WTC11 (cell line): ENCODE data around the gene KCNJ4.

ENCODE experiments used
- CBFB ChIP-seq: sonication (generic); formaldehyde crosslinking; IDR thresholded peaks from 2 replicates; pipeline ENCODE4 v1.8.1; 2022; ENCODE audit warnings: mild to moderate bottlenecking, low read depth, missing genetic modification reagents
- CTCF ChIP-seq: fragments of 200-600 bp; IDR thresholded peaks from 2 replicates; pipeline ENCODE4 v1.8.0; 2022; ENCODE audit warnings: antibody characterized with exemption
- FOXP1 ChIP-seq: sonication (generic); formaldehyde crosslinking; IDR thresholded peaks from 2 replicates; pipeline ENCODE4 v1.8.0; 2022; ENCODE audit warnings: missing genetic modification reagents, mild to moderate bottlenecking, moderate library complexity, borderline replicate concordance
- RELA ChIP-seq: sonication (generic); formaldehyde crosslinking; IDR thresholded peaks from 2 replicates; pipeline ENCODE4 v1.8.1; 2022; ENCODE audit warnings: missing genetic modification reagents, mild to moderate bottlenecking, borderline replicate concordance
- TEAD1 ChIP-seq: sonication (generic); formaldehyde crosslinking; IDR thresholded peaks from 2 replicates; pipeline ENCODE4 v1.8.0; 2022; ENCODE audit warnings: mild to moderate bottlenecking, missing genetic modification reagents
- TEAD4 ChIP-seq: sonication (generic); formaldehyde crosslinking; IDR thresholded peaks from 2 replicates; pipeline ENCODE4 v1.8.0; 2022; ENCODE audit warnings: mild to moderate bottlenecking, missing genetic modification reagents
- ZNF121 ChIP-seq: sonication (generic); formaldehyde crosslinking; IDR thresholded peaks from 2 replicates; pipeline ENCODE4 v1.8.0; 2023; ENCODE audit warnings: missing genetic modification reagents
- TF ChIP-seq, protein P1 (sequence below): sonication (generic); formaldehyde crosslinking; IDR thresholded peaks from 2 replicates; pipeline ENCODE4 v1.8.1; 2022; ENCODE audit warnings: mild to moderate bottlenecking, moderate library complexity, missing genetic modification reagents
- TF ChIP-seq, protein P2 (sequence below): sonication (generic); formaldehyde crosslinking; IDR thresholded peaks from 2 replicates; pipeline ENCODE4 v1.8.1; 2023; ENCODE audit warnings: mild to moderate bottlenecking, missing genetic modification reagents, moderate library complexity
- TF ChIP-seq, protein P3 (sequence below): sonication (generic); formaldehyde crosslinking; IDR thresholded peaks from 2 replicates; pipeline ENCODE4 v1.8.1; 2022; ENCODE audit warnings: mild to moderate bottlenecking, missing genetic modification reagents, moderate library complexity, borderline replicate concordance
- TF ChIP-seq, protein P4 (sequence below): sonication (generic); formaldehyde crosslinking; IDR thresholded peaks from 2 replicates; pipeline ENCODE4 v1.8.0; 2022; ENCODE audit warnings: mild to moderate bottlenecking, missing genetic modification reagents
- TF ChIP-seq, protein P5 (sequence below): sonication (generic); formaldehyde crosslinking; IDR thresholded peaks from 2 replicates; pipeline ENCODE4 v1.8.0; 2022; ENCODE audit warnings: mild to moderate bottlenecking, missing genetic modification reagents

DNA sequence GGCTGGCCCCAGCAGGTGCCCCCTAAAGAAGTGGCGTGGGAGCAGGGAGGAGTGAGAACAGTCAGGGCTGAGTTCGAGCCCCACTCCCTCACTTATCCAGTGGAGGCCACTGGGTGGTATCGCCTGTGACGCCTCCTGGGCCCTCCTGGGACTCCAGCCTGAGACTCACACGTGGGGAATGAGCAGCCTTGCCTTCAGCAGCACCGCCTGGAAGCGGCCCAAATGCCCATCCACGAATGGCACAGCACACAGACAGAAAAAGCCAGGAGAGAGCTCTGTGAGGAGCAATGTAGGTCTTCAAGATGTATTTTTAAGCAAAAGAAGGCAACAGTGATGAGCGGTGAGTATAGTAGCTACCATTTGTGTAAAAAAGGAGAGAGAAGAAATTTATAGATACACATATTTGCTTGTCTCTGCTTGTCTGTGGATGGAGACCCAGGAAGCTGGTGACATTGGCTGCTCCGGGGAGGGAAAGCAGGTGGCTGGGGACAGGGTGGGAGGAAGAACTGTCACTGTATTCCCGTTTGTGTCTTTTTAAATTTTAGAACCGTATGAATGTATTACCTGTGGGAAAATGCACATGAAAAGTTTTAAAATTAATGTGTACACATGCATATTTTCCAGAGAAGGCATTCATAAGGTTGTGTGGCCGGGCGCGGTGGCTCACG, 13.2 kb downstream of the KCNJ4 start:
- TF ChIP-seq CBFB, result no peak
- no peak for TF ChIP-seq CTCF
- TF ChIP-seq, protein P1, sequence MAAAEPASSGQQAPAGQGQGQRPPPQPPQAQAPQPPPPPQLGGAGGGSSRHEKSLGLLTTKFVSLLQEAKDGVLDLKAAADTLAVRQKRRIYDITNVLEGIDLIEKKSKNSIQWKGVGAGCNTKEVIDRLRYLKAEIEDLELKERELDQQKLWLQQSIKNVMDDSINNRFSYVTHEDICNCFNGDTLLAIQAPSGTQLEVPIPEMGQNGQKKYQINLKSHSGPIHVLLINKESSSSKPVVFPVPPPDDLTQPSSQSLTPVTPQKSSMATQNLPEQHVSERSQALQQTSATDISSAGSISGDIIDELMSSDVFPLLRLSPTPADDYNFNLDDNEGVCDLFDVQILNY (CRISPR knock-in tag), result no peak
- TF ChIP-seq, protein P2, sequence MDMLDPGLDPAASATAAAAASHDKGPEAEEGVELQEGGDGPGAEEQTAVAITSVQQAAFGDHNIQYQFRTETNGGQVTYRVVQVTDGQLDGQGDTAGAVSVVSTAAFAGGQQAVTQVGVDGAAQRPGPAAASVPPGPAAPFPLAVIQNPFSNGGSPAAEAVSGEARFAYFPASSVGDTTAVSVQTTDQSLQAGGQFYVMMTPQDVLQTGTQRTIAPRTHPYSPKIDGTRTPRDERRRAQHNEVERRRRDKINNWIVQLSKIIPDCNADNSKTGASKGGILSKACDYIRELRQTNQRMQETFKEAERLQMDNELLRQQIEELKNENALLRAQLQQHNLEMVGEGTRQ (CRISPR knock-in tag), result no peak
- no peak for TF ChIP-seq RELA (CRISPR knock-in tag)
- no peak for TF ChIP-seq FOXP1 (CRISPR knock-in tag)
- TF ChIP-seq ZNF121, result no peak
- TF ChIP-seq, protein P3, sequence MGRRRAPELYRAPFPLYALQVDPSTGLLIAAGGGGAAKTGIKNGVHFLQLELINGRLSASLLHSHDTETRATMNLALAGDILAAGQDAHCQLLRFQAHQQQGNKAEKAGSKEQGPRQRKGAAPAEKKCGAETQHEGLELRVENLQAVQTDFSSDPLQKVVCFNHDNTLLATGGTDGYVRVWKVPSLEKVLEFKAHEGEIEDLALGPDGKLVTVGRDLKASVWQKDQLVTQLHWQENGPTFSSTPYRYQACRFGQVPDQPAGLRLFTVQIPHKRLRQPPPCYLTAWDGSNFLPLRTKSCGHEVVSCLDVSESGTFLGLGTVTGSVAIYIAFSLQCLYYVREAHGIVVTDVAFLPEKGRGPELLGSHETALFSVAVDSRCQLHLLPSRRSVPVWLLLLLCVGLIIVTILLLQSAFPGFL (CRISPR knock-in tag), result no peak
- TF ChIP-seq, protein P4, sequence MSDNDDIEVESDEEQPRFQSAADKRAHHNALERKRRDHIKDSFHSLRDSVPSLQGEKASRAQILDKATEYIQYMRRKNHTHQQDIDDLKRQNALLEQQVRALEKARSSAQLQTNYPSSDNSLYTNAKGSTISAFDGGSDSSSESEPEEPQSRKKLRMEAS, result no peak
- no peak for TF ChIP-seq TEAD4
- TF ChIP-seq, protein P5, sequence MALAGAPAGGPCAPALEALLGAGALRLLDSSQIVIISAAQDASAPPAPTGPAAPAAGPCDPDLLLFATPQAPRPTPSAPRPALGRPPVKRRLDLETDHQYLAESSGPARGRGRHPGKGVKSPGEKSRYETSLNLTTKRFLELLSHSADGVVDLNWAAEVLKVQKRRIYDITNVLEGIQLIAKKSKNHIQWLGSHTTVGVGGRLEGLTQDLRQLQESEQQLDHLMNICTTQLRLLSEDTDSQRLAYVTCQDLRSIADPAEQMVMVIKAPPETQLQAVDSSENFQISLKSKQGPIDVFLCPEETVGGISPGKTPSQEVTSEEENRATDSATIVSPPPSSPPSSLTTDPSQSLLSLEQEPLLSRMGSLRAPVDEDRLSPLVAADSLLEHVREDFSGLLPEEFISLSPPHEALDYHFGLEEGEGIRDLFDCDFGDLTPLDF, result no peak
- TF ChIP-seq TEAD1, result no peak
